Pons (tissue), 1 donor: ENCODE results near the gene DLG3.
"Not testable (repeated sequence)": the region's sequence is repeated elsewhere in the genome, so short reads cannot be mapped to it uniquely, and the experiment has no call there.

Experiments used
- DNase-seq: peaks from one replicate; pipeline ENCODE4 v3.0.0-alpha.2; 2016; ENCODE audit warnings: low spot score

Gene DLG3

DNA sequence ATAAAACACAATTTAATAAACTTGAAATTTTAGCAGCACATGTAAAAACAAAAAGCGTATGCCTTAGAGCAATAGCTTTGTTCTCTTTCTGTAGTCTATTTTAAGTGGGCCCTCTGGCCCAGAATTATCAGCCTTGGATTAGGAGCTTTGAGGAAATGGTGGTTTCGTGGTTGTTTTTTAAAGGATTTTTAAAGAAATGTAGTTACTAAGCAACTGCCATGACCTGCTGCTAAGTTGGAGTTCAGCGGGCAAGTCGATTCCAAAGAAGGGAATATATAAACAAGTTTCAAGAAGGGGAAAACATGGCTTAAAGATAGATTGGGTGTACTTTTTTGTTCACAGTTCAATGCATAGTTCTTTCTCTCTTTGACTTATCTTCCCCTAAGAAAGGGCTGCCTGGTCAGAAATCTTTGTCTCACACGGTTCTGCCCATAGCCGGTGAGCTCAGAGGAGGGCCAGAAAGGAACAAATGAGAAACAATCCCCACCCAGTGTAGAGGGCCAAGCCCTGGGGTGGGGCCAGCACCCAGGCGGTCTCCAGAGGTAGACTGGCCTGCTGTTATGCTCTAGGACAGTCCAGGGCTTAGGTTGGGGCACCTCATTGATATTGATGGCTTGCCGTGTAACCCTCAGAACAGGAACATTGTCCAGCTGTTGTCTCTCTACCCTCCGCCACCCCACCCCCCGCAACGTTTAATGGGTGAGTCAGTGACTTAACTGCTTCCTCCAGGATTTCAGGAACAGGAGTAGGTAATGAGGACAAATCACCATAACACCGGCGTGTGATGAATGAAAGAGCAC is 32.5 kb downstream of the DLG3 start:
- DNase-seq, result no peak

DNA sequence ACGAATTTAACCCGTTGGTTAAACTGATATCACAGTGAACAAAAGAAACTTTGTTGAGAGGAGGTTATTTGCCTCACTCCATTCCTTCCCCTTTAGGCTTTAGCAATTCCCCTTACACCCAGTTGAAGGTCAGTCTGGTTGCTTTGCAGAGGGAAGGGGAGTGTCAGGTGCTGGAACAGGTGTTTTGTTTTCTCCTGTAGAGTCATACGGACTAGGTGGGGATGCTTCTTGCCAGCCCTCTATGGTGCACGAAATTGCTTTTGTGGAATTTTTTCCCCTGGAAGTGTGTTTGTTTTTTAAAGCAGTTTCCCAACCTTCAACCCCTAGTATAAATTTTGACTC is 33.1 kb downstream of the DLG3 start:
- DNase-seq, result no peak

DNA sequence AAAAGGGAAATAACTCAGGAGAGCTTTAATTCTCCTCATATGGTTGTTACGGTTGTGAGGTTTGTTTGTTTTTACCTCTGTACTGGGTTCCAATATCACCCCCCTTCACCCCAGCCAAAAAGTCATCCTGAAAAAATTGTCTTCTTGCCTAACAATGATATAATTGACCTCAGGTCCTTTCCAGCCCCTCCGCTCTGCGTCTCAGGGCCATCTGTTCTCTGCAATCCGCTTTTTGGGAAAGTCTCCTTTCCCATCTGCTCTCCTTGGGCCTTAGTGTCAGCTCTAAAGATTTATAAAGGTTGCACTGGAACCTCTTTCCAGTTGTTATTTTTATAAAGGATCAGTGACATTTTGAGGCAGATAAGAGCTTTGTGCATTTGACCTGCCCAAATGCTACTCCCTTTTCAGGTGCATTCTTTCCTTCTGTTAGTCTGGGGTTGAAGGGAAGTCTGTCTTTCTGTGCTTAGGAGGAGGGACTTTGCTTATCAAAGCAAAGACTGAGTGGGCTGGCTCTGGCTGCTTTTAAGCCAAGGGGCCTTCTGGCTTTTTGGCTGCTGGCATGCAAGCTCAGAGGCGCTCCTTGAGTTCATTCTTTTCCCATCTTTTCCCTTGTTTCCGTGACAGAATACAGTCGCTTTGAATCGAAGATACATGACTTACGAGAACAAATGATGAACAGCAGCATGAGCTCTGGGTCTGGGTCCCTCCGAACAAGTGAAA is 34.1 kb downstream of the DLG3 start:
- DNase-seq, result no peak

DNA sequence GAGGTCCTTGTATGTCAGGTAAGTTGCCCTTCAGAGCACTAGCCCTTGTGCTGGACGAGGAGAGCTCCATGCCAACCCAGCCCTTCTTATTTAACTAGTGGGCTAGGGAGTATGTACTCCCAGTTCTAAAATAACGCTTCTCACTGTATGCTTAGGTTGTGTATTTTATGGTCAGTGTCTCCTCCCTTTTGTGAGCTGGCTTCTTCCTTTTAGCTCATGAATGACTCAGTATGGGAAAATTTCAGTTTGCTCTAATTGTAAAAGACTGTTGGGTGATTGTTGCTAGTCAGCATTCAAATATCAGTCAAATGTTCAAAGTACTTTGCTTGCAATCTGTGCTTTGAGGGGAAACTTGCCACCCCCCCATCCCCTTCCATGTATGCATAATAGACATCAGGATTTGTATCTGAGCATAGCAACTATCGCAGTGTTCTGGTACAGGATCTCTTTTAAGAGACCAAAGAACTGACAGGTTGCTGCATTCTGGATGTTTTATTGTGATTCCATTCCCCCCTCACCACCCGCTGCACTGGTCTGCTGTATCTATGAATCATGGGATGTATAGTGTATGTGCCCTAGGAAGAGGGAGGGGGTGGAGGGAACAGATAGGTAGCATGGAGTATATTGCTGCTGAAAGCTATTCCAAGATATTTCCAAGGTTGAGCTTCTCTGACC is 34.7 kb downstream of the DLG3 start:
- DNase-seq, result no peak

DNA sequence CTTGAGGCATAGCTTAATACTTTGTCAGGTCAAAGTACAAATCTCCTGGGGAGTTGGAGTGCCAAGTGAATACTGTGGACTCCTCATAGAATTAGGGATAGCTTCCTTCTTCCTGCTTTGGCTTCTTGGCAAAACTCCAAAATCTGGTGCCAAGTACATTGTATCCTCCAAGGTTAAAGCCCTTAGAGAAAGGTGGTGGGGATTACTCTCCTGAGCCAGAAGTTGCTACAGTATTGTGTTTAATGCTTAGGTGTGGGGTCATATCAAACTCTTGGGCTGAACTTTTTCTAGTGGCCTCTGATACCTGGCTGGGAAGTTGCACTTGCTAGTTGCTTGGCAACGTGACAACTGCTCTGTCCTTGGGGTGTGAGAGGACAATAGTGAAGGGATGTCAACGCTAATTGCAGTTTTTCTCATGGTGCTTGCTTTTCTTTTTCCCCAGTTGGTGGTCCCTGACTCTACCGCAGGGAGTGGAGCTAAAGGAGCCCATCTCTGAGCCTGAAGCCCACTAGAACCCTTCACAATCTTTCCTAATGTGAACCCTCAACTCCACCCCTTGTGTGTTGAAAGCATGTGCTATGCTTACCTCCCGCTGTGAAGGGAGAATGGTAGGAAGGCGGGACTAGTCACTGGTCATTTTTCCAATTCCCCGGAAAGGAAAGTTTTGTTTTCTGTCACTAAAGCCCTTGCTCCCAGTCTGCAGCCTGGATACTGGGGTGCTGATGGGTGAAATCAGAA is 35.5 kb downstream of the DLG3 start:
- no peak for DNase-seq

- no peak for DNase-seq
These were observed 36.0 kb downstream of the DLG3 start for GRCh38 chrX:70480660-70481018.

- DNase-seq, result no peak
These were observed 37.0 kb downstream of the DLG3 start for GRCh38 chrX:70481471-70482270.

DNA sequence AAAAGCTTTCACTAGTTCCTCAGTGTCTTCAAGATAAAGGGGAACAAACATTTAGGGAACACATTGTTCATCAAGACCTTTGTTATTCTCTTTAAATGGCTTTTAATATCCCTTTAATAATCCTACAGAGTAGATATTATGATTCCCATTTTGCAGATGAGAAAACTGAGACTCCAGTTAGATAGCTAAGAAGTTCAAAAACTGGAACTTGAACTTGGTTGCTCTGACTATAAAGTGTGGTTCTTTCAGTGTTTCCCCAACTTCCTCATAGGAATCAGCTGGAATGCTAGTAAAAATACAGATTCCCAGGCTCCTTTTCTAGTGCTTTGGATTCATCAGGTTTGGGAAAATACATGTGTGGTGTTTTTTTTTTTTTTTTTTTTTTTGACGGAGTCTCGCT is 37.7 kb downstream of the DLG3 start:
- no peak for DNase-seq

- no peak for DNase-seq
These were observed 40.8 kb downstream of the DLG3 start for GRCh38 chrX:70485466-70485865.

- no peak for DNase-seq
These were observed 44.2 kb downstream of the DLG3 start for GRCh38 chrX:70488856-70489255.

DNA sequence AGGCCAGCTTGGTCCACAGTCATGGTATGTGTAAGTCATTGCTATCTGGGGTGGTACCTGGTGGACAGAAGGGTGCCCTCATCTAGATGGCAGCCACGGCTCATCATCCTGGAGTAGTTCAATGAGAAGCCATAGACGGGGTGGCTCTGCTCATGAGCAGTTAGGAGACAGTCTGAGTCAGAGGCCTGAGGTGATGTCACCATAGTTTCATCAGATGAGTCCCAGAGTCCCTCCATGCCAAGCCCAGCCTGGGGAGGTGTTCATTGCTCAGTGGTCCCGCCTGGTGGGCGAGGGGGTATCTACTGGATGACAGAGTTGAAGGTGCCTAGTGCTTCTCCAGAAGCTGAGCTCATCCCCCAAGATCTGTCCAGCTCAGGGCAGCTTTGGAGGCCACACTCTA is 49.8 kb downstream of the DLG3 start:
- no peak for DNase-seq

GRCh38 chrX:70496491-70496890 is 51.9 kb downstream of the DLG3 start:
- no peak for DNase-seq

- no peak for DNase-seq
These were observed 52.4 kb downstream of the DLG3 start for GRCh38 chrX:70497026-70497425.

DNA sequence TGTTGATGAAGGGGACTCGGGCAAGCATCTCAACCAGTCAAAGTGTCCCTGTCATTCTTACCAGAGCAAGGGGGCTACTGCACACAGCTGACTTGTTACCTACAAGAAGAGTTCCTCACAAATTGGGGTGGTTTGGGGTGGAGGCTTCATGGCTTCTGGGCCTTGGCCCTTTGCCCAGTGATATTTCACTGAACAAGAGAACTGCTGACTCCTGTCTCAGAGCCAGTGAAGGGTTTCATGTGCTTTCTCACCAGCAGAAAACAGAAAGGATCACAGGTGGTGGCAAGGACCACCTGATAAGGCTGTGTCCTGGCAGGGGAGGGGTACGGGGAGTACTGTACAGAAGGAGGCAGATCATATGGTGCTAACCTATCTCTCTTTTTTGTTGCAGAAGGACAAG is 53.5 kb downstream of the DLG3 start:
- no peak for DNase-seq

DNA sequence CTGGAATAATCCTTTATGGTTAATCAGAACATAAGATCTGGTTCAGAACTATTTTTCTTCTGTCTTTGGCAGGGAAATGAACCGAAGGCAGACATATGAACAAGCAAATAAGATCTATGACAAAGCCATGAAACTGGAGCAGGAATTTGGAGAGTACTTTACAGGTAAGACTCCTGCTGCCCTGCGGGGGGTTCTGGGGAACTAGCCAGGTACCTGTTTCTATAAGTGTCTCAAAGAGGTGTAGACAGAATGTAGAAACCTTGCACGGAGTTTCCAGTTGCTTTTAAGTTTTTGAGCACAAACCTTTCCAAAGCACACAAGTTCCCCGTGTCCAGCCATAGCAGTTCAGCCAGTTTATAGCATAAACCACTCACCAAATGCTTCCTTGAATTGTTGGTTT is 56.2 kb downstream of the DLG3 start:
- DNase-seq, result no peak

DNA sequence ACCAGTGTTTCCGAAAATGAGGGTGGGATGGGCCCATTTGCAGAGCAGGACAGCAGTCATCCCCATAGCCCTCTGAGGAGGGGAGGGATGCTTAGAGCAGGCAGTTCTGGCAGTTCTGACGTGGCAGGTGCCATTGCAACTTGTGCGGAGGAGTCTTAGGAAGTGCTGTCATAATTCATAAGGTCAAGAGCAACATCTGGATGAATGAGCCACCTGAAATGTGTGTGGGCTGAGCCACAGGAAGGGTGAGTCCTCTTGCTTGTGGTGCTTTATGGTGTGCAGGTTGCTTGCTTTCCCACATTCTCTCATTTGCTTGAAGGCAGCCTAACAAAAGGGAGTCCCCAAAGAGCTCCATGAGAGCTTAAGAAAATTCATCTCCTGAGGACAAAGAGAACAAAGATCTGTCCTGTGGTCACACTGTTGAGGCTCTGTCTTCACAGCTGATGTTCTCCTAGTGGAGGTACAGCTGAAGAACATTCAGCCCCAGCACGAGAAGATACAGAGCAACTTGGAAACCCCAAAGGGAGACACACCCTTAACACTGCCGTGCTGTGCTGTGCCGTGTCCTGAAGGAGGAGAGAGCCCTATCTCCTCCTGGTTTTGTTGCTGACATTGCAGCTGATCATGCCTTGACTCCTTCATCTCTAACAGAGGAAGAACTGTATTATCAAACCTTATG is 60.3 kb downstream of the DLG3 start:
- no peak for DNase-seq

- no peak for DNase-seq
These were observed 60.8 kb downstream of the DLG3 start for GRCh38 chrX:70505451-70505841.

DNA sequence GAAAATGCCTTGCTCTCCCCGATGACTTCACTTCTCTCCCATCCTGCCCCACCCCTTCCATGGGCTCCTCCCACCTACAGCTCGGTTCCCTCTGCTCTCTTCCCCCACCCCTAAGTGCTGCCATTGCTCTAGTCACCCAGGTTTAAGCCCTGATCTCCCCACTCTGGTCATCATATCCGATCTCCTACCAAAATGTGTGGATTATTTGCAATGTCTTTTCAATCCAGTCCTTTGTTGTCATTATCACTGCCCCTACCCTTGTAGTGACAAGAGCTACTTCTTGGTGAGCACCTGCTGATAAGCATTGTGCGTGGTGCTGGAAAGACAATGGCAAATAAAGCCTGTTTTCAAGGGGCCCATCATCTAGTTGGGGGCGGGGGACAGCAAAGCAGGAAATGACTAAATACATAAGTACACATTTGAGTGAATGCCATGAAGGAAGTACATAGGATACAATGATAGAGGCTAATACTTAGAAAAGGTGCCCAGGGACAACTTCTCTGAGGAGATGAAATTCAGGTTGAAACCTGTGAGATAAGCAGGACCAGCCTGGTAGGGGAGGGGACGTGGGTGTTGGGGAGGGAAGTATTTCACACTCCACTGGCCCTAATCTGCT is 63.8 kb downstream of the DLG3 start:
- no peak for DNase-seq

DNA sequence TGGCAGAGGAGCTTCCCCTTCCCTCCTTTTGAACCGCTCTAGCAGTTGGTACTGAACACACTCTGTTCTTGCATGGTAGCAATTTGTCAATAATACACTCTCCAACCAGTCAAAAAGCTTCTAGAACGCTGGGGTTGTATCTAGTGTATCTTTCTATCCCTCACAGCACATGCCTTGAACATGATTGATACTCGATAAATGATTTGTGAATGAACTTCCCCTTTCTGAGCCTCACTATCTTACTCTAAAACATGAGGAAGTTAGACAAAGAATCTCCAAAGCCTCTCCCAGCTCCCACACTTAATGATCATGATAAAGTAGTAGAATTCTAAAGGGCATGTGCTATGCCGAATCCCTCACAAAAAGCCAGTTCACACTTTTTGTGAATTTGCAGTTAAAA is 64.4 kb downstream of the DLG3 start:
- no peak for DNase-seq

DNA sequence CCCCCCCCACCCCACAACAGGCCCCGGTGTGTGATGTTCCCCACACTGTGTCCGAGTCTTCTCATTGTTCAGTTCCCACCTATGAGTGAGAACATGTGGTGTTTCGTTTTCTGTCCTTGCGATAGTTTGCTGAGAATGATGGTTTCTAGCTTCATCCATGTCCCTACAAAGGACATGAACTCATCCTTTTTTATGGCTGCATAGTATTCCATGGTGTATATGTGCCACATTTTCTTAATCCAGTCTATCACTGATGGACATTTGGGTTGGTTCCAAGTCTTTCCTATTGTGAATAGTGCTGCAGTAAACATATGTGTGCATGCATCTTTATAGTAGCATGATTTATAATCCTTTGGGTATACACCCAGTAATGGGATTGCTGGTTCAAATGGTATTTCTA is 70.6 kb downstream of the DLG3 start:
- not testable (repeated sequence) for DNase-seq

DNA sequence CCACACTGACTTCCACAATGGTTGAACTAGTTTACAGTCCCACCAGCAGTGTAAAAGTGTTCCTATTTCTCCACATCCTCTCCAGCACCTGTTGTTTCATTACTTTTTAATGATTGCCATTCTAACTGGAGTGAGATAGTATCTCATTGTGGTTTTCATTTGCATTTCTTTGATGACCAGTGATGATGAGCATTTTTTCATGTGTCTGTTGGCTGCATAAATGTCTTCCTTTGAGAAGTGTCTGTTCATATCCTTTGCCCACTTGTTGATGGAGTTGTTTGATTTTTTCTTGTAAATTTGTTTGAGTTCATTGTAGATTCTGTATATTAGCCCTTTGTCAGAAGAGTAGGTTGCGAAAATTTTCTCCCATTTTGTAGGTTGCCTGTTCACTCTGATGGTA is 71.1 kb downstream of the DLG3 start:
- DNase-seq, result not testable (repeated sequence)
